HEK293 (cell line): ENCODE results near the gene COL15A1.

Experiments
- CTCF ChIA-PET: fragments of 350-600 bp; formaldehyde crosslinking; extraction: SDS; loops from one replicate; lab custom pipeline; 2021; ENCODE audit warnings: antibody characterized with exemption; lab: Yijun Ruan, JAX
- POLR2A ChIA-PET: fragments of 300-600 bp; formaldehyde crosslinking; extraction: SDS; loops from one replicate; lab custom pipeline; 2020; ENCODE audit warnings: antibody characterized with exemption, inconsistent platforms; lab: Yijun Ruan, JAX
- H3K27ac ChIP-seq: fragments of 200-500 bp; sonication (Bioruptor generic); 2 replicates; pipeline ENCODE4 v1.5.1; 2014; ENCODE audit warnings: low read depth, low read length, control low read depth, inconsistent platforms; ENCODE audit errors: extremely low read depth
- H3K36me3 ChIP-seq, 2 experiments: fragments of 200-500 bp in 1 of 2; sonication (Bioruptor generic) in 1 of 2; 1 replicate in 1 of 2; 2 replicates in 1 of 2; pipeline ENCODE4 v1.5.1; 2014 to 2017; ENCODE audit warnings: inconsistent platforms in 2 of 2, low read length in 2 of 2; ENCODE audit not compliant: control insufficient read depth in 2 of 2, insufficient read depth in 1 of 2
- H3K4me1 ChIP-seq: fragments of 200-500 bp; sonication (Bioruptor generic); 2 replicates; pipeline ENCODE4 v1.5.1; 2014; ENCODE audit warnings: mild to moderate bottlenecking, low read length, inconsistent platforms; ENCODE audit not compliant: control insufficient read depth, insufficient read depth
- H3K4me3 ChIP-seq: 2 replicates; pipeline ENCODE4 v1.5.1; 2011; ENCODE audit warnings: low read depth, mild to moderate bottlenecking, control low read depth, low read length, moderate library complexity
- H3K9me3 ChIP-seq: fragments of 200-500 bp; sonication (Bioruptor generic); 2 replicates; pipeline ENCODE4 v1.5.1; 2014; ENCODE audit warnings: low read depth, low read length, inconsistent platforms; ENCODE audit not compliant: control insufficient read depth, insufficient read depth
- BCL11A ChIP-seq: fragments of 450-650 bp; formaldehyde crosslinking; IDR thresholded peaks from 2 replicates; pipeline ENCODE4 v1.5.1; 2016; ENCODE audit warnings: low read depth, missing biosample characterization, missing genetic modification characterization
- EGR2 ChIP-seq: fragments of 450-650 bp; formaldehyde crosslinking; IDR thresholded peaks from 2 replicates; pipeline ENCODE4 v1.5.1; 2016; ENCODE audit warnings: low read depth, missing biosample characterization, missing genetic modification characterization
- GLIS2 ChIP-seq: fragments of 450-650 bp; formaldehyde crosslinking; IDR thresholded peaks from 2 replicates; pipeline ENCODE4 v1.5.1; 2016; ENCODE audit warnings: missing biosample characterization, missing genetic modification characterization
- KLF16 ChIP-seq: fragments of 450-650 bp; formaldehyde crosslinking; IDR thresholded peaks from 2 replicates; pipeline ENCODE4 v1.5.1; 2017; ENCODE audit warnings: missing biosample characterization, missing genetic modification characterization
- MYNN ChIP-seq: fragments of 450-650 bp; formaldehyde crosslinking; IDR thresholded peaks from 2 replicates; pipeline ENCODE4 v1.5.1; 2016; ENCODE audit warnings: missing biosample characterization, missing genetic modification characterization, borderline replicate concordance
- PRDM10 ChIP-seq: fragments of 450-650 bp; formaldehyde crosslinking; IDR thresholded peaks from 2 replicates; pipeline ENCODE4 v1.5.1; 2016; ENCODE audit warnings: missing biosample characterization, missing genetic modification characterization
- ZNF140 ChIP-seq: fragments of 450-650 bp; formaldehyde crosslinking; IDR thresholded peaks from 2 replicates; pipeline ENCODE4 v1.5.1; 2016; ENCODE audit warnings: missing biosample characterization, missing genetic modification characterization
- ZNF248 ChIP-seq: fragments of 450-650 bp; formaldehyde crosslinking; IDR thresholded peaks from 2 replicates; pipeline ENCODE4 v1.5.1; 2017; ENCODE audit warnings: missing biosample characterization, missing genetic modification characterization
- ZNF324 ChIP-seq: fragments of 450-650 bp; formaldehyde crosslinking; IDR thresholded peaks from 2 replicates; pipeline ENCODE4 v1.5.1; 2016; ENCODE audit warnings: missing biosample characterization, missing genetic modification characterization
- ZNF404 ChIP-seq: fragments of 450-650 bp; formaldehyde crosslinking; IDR thresholded peaks from 2 replicates; pipeline ENCODE4 v1.5.1; 2017; ENCODE audit warnings: missing biosample characterization, missing genetic modification characterization
- ZNF529 ChIP-seq: fragments of 450-650 bp; formaldehyde crosslinking; IDR thresholded peaks from 2 replicates; pipeline ENCODE4 v1.5.1; 2017; ENCODE audit warnings: missing genetic modification characterization, missing biosample characterization; ENCODE audit not compliant: insufficient replicate concordance
- ZNF571 ChIP-seq: fragments of 450-650 bp; formaldehyde crosslinking; IDR thresholded peaks from 2 replicates; pipeline ENCODE4 v1.5.0; 2017; ENCODE audit warnings: missing biosample characterization, missing genetic modification characterization
- ZNF76 ChIP-seq: fragments of 450-650 bp; formaldehyde crosslinking; IDR thresholded peaks from 2 replicates; pipeline ENCODE4; 2016; ENCODE audit warnings: low read depth, missing biosample characterization, missing genetic modification characterization, borderline replicate concordance
- TF ChIP-seq, protein P1 (sequence below): fragments of 450-650 bp; formaldehyde crosslinking; IDR thresholded peaks from 2 replicates; pipeline ENCODE4 v1.5.1; 2016; ENCODE audit warnings: missing biosample characterization, missing genetic modification characterization
- TF ChIP-seq, protein P2 (sequence below): fragments of 450-650 bp; formaldehyde crosslinking; IDR thresholded peaks from 2 replicates; pipeline ENCODE4 v1.5.1; 2017; ENCODE audit warnings: missing biosample characterization, missing genetic modification characterization
- TF ChIP-seq, protein P3 (sequence below): fragments of 450-650 bp; formaldehyde crosslinking; IDR thresholded peaks from 2 replicates; pipeline ENCODE4 v1.5.1; 2016; ENCODE audit warnings: missing biosample characterization, missing genetic modification characterization
- TF ChIP-seq, protein P4 (sequence below): IDR thresholded peaks from 2 replicates; pipeline ENCODE4 v1.6.1; 2011; ENCODE audit warnings: mild to moderate bottlenecking, low read depth, low read length, borderline replicate concordance

The COL15A1 gene

GRCh38 chr9:99054581-99054980 is 110.9 kb downstream of the COL15A1 start:
- Histone ChIP-seq H3K4me1 (no peaks in the 10 kb centered on the region), H3K9me3 (no peaks in the 10 kb centered on the region), H3K36me3 (no peaks in the 10 kb centered on the region), H3K27ac (no peak overlapping the region), H3K4me3 (no peak overlapping the region)
- no peak for TF ChIP-seq BCL11A
- TF ChIP-seq EGR2 (tag by site-specific recombination), result no peak
- TF ChIP-seq ZNF140 (tag by site-specific recombination), result no peak
- TF ChIP-seq KLF16 (tag by site-specific recombination), result no peak
- TF ChIP-seq, protein P1, sequence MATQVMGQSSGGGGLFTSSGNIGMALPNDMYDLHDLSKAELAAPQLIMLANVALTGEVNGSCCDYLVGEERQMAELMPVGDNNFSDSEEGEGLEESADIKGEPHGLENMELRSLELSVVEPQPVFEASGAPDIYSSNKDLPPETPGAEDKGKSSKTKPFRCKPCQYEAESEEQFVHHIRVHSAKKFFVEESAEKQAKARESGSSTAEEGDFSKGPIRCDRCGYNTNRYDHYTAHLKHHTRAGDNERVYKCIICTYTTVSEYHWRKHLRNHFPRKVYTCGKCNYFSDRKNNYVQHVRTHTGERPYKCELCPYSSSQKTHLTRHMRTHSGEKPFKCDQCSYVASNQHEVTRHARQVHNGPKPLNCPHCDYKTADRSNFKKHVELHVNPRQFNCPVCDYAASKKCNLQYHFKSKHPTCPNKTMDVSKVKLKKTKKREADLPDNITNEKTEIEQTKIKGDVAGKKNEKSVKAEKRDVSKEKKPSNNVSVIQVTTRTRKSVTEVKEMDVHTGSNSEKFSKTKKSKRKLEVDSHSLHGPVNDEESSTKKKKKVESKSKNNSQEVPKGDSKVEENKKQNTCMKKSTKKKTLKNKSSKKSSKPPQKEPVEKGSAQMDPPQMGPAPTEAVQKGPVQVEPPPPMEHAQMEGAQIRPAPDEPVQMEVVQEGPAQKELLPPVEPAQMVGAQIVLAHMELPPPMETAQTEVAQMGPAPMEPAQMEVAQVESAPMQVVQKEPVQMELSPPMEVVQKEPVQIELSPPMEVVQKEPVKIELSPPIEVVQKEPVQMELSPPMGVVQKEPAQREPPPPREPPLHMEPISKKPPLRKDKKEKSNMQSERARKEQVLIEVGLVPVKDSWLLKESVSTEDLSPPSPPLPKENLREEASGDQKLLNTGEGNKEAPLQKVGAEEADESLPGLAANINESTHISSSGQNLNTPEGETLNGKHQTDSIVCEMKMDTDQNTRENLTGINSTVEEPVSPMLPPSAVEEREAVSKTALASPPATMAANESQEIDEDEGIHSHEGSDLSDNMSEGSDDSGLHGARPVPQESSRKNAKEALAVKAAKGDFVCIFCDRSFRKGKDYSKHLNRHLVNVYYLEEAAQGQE (tag by site-specific recombination), result no peak
- TF ChIP-seq ZNF404 (tag by site-specific recombination), result no peak
- TF ChIP-seq ZNF571 (tag by site-specific recombination), result no peak
- TF ChIP-seq, protein P2, sequence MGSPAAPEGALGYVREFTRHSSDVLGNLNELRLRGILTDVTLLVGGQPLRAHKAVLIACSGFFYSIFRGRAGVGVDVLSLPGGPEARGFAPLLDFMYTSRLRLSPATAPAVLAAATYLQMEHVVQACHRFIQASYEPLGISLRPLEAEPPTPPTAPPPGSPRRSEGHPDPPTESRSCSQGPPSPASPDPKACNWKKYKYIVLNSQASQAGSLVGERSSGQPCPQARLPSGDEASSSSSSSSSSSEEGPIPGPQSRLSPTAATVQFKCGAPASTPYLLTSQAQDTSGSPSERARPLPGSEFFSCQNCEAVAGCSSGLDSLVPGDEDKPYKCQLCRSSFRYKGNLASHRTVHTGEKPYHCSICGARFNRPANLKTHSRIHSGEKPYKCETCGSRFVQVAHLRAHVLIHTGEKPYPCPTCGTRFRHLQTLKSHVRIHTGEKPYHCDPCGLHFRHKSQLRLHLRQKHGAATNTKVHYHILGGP (tag by site-specific recombination), result no peak
- TF ChIP-seq ZNF248 (tag by site-specific recombination), result no peak
- no peak for TF ChIP-seq ZNF76 (tag by site-specific recombination)
- POLR2A ChIA-PET, result no interaction called here
- CTCF ChIA-PET, result interaction anchor here (0.7 kb wide), 1 partner anchor 43 kb away, joined by 3 read pairs; no protein-coding TSS in a partner anchor

- no peaks in the 10 kb centered on the region for H3K9me3 ChIP-seq
- H3K4me3 ChIP-seq, result no peak overlapping the region
- TF ChIP-seq, protein P3, sequence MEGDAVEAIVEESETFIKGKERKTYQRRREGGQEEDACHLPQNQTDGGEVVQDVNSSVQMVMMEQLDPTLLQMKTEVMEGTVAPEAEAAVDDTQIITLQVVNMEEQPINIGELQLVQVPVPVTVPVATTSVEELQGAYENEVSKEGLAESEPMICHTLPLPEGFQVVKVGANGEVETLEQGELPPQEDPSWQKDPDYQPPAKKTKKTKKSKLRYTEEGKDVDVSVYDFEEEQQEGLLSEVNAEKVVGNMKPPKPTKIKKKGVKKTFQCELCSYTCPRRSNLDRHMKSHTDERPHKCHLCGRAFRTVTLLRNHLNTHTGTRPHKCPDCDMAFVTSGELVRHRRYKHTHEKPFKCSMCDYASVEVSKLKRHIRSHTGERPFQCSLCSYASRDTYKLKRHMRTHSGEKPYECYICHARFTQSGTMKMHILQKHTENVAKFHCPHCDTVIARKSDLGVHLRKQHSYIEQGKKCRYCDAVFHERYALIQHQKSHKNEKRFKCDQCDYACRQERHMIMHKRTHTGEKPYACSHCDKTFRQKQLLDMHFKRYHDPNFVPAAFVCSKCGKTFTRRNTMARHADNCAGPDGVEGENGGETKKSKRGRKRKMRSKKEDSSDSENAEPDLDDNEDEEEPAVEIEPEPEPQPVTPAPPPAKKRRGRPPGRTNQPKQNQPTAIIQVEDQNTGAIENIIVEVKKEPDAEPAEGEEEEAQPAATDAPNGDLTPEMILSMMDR, result no peak
- H3K36me3 ChIP-seq, result no peaks in the 10 kb centered on the region
- no peak overlapping the region for H3K27ac ChIP-seq
- ChIA-PET CTCF (interaction anchor here (1.4 kb wide), 1 partner anchor 57 kb away, joined by 3 read pairs; no protein-coding TSS in a partner anchor), POLR2A (no interaction called here)
- H3K4me1 ChIP-seq, result no peaks in the 10 kb centered on the region
These were observed 111.7 kb downstream of the COL15A1 start for GRCh38 chr9:99055384-99055783.

- no peaks in the 10 kb centered on the region for H3K36me3 ChIP-seq
- CTCF ChIA-PET, result interaction anchor here (1.4 kb wide), 1 partner anchor 58 kb away, joined by 3 read pairs; no protein-coding TSS in a partner anchor
- no peak overlapping the region for H3K4me3 ChIP-seq
- POLR2A ChIA-PET, result no interaction called here
- H3K9me3 ChIP-seq, result no peaks in the 10 kb centered on the region
- no peaks in the 10 kb centered on the region for H3K4me1 ChIP-seq
- TF ChIP-seq GLIS2 (tag by site-specific recombination) (no peak), PRDM10 (tag by site-specific recombination) (no peak), ZNF76 (tag by site-specific recombination) (no peak), MYNN (no peak), ZNF529 (tag by site-specific recombination) (no peak), ZNF324 (tag by site-specific recombination) (no peak)
- TF ChIP-seq, protein P4, sequence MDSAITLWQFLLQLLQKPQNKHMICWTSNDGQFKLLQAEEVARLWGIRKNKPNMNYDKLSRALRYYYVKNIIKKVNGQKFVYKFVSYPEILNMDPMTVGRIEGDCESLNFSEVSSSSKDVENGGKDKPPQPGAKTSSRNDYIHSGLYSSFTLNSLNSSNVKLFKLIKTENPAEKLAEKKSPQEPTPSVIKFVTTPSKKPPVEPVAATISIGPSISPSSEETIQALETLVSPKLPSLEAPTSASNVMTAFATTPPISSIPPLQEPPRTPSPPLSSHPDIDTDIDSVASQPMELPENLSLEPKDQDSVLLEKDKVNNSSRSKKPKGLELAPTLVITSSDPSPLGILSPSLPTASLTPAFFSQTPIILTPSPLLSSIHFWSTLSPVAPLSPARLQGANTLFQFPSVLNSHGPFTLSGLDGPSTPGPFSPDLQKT, result no peak
- H3K27ac ChIP-seq, result no peak overlapping the region
These were observed 112.5 kb downstream of the COL15A1 start for GRCh38 chr9:99056186-99056585.
